Prostate gland (tissue), 2 donors: Measurements from ENCODE around the gene CFAP221.

Source experiments
- POLR2A ChIP-seq: fragments of 450-650 bp; IDR thresholded peaks from one replicate; pipeline ENCODE4 v1.6.1; 2016; ENCODE audit warnings: antibody characterized with exemption, mild to moderate bottlenecking
- TF ChIP-seq, protein P1 (sequence below), 4 experiments: fragments of 200-600 bp in 2 of 4; fragments of 450-650 bp in 2 of 4; sonication (generic) in 2 of 4; IDR thresholded peaks; 1 replicate in 3 of 4; 2 replicates in 1 of 4; pipeline ENCODE4 v1.5.1; 2016 to 2019; ENCODE audit warnings: antibody characterized with exemption in 4 of 4, mild to moderate bottlenecking in 2 of 4, moderate library complexity in 2 of 4

GRCh38 chr2:119536707-119537106 lies 7.5 kb upstream of the CFAP221 start:
- TF ChIP-seq, protein P1, sequence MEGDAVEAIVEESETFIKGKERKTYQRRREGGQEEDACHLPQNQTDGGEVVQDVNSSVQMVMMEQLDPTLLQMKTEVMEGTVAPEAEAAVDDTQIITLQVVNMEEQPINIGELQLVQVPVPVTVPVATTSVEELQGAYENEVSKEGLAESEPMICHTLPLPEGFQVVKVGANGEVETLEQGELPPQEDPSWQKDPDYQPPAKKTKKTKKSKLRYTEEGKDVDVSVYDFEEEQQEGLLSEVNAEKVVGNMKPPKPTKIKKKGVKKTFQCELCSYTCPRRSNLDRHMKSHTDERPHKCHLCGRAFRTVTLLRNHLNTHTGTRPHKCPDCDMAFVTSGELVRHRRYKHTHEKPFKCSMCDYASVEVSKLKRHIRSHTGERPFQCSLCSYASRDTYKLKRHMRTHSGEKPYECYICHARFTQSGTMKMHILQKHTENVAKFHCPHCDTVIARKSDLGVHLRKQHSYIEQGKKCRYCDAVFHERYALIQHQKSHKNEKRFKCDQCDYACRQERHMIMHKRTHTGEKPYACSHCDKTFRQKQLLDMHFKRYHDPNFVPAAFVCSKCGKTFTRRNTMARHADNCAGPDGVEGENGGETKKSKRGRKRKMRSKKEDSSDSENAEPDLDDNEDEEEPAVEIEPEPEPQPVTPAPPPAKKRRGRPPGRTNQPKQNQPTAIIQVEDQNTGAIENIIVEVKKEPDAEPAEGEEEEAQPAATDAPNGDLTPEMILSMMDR (IDR thresholded peaks at IDR 0.05), result no peak
- TF ChIP-seq POLR2A, result no peak
